Ramos (cell line): ENCODE measurements around the gene SUPT6H.

Experiments
- in situ Hi-C: fragments of 300-500 bp; cut with MboI; formaldehyde crosslinking; loops from one replicate; pipeline ENCODE4 v1.14.3; 2022; ENCODE audit warnings: low sequenced_read_pairs; ENCODE audit not compliant: unreplicated experiment

Gene SUPT6H

DNA sequence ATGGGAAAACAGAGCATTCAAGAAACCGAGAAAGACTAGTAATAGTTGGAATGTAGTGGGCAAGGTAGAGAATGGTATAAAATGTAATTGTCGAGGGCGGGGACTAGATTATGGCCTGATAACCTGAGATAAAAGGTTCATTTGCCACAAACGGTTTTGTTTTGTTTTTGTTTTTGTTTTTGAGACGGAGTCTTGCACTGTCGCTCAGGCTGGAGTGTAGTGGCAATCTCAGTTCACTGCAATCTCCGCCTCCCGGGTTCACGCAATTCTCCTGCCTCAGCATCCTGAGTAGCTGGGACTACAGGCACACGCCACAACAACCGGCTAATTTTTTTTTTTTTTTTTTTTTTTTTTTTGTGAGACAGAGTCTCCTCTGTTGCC is 67.9 kb downstream of the SUPT6H start:
- in situ Hi-C loops, result loop anchor here (25.0 kb wide), 2 partner anchors 832 to 982 kb away; partner anchors contain the start of genes ABHD15 and TP53I13

DNA sequence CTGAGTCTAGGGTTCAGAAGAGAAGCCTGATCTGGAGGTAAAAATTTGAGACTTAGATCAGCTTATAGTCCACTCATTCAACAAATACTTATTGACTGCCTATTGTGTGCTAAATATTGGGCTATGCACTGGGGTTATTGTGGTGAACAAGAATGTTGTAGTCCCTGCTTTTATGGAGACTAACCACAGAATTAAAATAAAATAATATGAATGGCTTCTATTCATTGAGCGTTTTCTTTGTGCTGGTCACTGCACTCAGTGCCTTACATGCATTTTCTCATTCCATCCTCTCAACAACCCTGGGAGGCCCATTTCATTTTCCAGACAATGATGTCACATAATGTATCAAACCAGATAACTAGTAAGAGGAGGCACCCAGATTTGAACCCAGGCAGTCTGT is 71.3 kb downstream of the SUPT6H start:
- in situ Hi-C loops, result loop anchor here (25.0 kb wide), 2 partner anchors 829 to 979 kb away; partner anchors contain the start of genes ABHD15 and TP53I13

DNA sequence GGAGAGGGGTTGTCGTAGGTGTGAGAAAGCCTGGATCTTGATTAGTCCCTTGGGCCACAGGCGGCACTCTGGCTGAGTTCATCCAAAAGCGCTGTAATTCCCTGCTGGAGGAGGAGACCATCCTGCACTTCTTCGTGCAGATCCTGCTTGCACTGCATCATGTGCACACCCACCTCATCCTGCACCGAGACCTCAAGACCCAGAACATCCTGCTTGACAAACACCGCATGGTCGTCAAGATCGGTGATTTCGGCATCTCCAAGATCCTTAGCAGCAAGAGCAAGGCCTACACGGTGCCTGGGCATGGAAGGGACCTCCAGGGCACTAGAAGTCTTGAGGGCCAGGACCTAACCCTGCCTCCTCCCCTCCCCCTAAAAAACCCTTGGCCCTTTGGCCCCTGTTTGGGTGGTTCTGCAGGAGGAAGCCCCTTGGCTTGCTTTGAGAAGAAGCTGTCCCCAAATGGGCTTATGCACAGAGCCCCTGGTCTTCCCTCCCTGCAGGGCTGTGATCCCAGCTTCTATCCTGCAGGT is 72.8 kb downstream of the SUPT6H start:
- in situ Hi-C loops, result loop anchor here (25.0 kb wide), 2 partner anchors 828 to 978 kb away; partner anchors contain the start of genes ABHD15 and TP53I13

DNA sequence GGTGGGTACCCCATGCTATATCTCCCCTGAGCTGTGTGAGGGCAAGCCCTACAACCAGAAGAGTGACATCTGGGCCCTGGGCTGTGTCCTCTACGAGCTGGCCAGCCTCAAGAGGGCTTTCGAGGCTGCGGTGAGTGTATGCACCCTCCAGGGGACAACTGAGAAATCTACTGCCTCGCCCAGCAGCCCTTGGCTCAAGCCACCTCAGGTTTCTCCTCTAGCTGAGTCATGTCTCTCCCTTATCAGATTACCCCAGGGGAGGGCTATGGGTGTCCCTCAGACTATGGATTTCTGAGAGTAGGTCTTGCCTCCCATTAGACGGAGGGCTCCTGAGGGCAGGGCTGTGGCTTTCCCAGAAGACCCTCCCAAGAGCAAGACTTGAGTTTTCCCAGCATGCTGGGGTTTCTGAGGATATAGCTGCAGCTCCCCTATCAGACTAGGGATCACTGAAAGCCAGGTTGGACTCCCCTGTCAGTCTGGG is 73.3 kb downstream of the SUPT6H start:
- in situ Hi-C loops, result loop anchor here (25.0 kb wide), 2 partner anchors 827 to 977 kb away; partner anchors contain the start of genes ABHD15 and TP53I13

DNA sequence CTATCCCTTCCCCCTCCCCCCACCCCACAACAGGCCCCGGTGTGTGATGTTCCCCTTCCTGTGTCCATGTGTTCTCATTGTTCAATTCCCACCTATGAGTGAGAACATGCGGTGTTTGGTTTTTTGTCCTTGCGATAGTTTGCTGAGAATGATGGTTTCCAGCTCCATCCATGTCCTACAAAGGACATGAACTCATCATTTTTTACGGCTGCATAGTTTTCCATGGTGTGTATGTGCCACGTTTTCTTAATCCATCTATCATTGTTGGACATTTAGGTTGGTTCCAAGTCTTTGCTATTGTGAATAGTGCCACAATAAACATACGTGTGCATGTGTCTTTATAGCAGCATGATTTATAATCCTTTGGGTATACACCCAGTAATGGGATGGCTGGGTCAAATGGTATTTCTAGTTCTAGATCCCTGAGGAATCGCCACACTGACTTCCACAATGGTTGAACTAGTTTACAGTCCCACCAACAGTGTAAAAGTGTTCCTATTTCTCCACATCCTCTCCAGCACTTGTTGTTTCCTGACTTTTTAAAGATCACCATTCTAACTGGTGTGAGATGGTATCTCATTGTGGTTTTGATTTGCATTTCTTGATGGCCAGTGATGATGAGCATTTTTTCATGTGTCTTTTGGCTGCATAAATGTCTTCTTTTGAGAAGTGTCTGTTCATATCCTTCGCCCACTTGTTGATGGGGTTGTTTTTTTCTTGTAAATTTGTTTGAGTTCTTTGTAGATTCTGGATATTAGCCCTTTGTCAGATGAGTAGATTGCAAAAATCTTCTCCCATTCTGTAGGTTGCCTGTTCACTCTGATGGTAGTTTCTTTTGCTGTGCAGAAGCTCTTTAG is 74.1 kb downstream of the SUPT6H start:
- in situ Hi-C loops, result loop anchor here (25.0 kb wide), 2 partner anchors 826 to 976 kb away; partner anchors contain the start of genes ABHD15 and TP53I13

DNA sequence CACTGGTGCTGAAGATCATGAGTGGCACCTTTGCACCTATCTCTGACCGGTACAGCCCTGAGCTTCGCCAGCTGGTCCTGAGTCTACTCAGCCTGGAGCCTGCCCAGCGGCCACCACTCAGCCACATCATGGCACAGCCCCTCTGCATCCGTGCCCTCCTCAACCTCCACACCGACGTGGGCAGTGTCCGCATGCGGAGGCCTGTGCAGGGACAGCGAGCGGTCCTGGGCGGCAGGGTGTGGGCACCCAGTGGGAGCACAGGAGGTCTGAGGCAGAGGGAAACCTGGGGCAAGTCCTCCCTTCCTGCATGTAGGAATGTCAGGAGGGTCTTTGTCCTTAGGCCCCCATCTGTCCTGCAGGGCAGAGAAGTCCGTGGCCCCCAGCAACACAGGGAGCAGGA is 75.3 kb downstream of the SUPT6H start:
- in situ Hi-C loops, result loop anchor here (25.0 kb wide), 2 partner anchors 825 to 975 kb away; partner anchors contain the start of genes ABHD15 and TP53I13

DNA sequence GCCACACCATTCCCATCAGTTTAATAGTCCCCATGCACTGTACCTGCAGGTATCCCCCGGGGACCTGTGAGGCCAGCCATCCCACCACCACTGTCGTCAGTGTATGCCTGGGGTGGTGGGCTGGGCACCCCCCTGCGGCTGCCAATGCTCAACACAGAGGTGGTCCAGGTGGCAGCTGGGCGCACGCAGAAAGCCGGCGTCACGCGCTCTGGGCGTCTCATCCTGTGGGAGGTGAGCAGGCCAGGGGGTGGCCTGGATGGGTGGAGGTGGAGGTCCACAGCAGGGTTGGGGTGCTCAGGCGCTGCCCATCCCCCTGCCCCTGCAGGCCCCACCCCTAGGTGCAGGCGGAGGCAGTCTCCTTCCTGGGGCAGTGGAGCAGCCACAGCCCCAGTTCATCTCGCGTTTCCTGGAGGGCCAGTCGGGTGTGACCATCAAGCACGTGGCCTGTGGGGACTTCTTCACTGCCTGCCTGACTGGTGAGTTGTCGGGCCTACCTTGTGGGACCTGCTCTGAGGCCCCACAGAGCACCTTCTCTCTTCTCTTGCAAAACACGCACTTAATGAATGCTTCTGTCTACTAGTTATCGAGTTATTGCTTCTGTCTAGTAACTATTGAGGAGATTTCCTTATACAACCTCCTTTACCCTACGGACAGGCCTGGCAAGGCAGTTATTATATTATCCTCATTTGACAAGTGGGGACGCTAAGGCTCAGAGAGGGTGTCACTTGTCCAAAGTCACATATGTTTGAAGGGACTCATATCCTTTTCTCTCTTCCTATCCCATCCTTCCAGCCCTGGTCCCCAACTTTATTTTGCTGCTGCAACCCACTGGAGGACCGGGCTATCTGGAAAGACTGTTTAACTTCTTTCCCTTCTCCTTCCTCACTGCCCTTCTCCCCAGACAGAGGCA is 76.0 kb downstream of the SUPT6H start:
- in situ Hi-C loops, result loop anchor here (25.0 kb wide), 2 partner anchors 824 to 974 kb away; partner anchors contain the start of genes ABHD15 and TP53I13

DNA sequence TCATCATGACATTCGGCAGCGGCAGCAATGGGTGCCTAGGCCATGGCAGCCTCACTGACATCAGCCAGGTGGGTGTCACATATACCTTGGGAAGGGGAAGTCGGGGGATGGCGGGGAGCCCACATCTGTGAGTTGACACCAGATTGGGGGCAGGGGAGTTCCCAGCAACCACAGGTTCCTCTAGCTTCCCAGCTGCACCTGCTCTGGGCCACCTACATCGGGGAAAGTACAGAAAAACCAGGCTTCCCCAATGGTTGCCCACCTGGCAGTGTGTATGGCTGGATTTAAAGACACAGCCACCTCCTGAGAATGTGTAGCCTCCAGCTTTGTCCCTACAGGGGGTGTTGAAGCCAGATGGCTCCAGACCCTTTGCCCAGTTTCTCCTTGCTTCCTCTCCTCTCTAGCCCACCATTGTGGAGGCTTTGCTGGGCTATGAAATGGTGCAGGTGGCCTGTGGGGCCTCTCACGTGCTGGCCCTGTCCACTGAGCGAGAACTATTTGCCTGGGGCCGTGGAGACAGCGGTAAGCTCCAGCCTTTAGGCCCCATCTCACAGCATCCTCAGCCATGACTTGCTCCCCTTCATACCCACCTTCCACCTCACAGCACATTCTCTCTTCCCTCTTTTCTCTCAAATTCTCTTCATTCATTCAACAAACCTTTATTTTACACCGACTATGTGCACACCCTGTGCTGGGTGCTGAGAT is 76.8 kb downstream of the SUPT6H start:
- in situ Hi-C loops, result loop anchor here (25.0 kb wide), 2 partner anchors 823 to 973 kb away; partner anchors contain the start of genes ABHD15 and TP53I13

DNA sequence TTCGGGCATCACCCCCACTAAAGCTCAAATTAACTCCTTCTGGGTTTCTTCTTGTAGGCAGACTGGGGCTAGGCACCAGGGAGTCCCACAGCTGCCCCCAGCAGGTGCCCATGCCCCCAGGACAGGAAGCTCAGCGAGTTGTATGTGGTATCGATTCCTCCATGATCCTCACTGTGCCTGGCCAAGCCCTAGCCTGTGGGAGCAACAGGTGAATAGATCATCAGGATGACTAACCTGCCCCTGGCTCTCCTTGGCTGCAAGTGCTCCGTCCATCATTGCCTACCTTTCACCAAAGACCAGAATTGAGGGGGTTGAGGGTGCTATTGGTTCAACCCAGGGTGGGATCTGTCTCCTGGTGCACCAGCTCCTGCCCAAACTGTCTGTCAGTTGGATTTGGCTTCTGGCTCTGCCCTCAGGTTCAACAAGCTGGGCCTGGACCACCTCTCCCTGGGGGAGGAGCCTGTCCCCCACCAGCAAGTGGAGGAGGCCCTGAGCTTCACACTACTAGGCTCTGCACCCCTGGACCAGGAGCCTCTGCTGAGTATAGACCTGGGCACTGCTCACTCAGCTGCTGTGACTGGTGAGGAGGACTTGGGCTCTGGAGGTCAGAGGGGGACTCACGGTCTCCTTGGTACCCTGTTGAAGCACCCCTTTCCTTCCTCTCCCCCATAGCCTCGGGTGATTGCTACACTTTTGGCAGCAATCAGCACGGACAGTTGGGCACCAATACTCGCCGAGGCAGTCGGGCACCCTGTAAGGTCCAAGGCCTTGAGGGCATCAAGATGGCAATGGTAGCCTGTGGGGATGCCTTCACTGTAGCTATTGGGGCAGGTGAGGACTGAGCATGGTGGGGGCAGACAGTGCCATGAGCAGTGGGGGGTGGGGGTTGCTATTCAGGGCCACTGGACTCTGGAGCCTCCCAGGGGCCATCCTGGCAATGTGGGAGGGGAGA is 78.7 kb downstream of the SUPT6H start:
- in situ Hi-C loops, result loop anchor here (25.0 kb wide), 2 partner anchors 822 to 972 kb away; partner anchors contain the start of genes ABHD15 and TP53I13

DNA sequence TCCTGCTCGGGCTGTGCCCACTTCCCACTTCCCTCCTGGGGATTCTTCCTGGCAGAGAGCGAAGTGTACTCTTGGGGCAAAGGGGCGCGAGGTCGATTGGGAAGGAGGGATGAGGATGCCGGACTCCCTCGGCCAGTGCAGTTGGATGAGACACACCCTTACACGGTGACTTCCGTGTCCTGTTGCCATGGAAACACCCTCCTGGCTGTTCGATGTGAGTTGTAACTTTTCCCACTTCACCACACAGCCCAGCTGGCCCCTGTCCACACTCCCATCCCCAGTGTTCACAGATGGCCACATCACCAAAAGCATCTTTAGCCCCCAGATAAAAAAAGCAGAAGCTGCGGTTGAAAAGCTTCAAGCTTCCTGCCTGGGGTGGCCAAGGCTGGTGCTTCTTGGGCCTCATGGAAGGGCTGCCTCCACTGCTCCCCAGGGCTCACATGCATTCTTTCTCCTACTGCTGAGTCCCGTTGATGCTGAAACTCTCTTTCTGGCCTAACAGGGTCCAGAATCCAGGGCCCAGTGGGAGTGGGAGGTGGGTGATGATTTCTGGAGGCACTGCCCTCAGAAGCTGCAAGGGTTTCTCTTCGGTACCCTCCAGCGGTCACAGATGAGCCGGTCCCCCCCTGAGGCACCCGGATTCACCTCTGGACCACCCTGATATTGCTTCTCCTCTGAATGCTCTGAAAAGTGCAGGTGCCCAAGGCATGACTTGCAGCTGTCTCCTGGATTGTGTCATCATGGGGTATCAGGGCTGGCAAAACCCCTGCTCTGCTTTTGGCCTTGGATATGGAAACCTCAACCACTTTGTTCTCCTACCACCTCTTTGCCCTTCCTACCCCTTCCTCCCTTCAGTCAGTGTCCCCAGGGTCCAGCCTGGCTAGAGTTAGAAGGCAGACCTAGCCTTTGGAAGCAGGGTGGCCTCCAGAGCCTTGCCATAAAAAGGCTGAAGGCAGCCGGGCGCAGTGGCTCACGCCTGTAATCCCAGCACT is 79.6 kb downstream of the SUPT6H start:
- in situ Hi-C loops, result loop anchor here (25.0 kb wide), 2 partner anchors 821 to 971 kb away; partner anchors contain the start of genes ABHD15 and TP53I13

DNA sequence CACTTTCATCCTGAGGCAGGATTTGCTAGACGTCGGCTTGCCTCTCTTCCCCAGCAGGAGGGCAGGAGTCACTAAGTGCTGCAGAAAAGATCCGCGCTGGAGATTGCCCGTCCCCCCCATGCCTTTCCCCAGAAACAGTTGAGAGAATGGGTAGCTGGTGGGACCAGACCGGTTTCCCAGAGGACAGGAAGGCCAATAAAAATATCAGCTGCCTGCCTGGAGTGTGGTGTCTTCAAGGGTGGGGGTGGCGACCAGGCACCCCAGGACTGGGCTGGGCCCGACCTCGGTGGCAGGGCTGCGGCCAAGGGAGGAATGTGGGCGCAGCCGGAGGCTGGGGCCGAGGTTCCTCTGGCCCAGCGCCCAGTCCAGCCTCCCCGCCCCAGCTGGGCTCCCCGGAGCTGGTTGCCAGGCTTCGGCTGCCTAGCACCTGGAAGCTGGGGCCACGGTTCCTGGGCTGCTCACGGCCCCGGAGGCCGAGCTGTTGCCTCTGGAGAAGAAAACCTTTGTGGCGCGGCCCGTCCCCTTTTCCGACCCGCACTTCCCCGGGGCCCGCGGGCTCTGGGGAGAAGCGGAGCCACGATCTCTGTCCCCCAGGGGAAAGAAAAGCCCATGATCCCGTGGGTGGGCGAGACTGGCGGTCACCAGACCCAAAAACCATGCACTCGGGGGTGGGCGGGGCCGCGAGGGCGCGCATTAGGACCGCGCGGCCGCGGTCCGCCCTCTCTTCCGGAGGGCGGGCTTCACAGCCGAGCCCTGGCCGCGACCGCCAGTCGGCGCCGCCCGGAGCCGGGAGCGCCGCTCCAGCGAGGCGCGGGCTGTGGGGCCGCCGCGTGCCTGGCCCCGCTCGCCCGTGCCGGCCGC is 81.5 kb downstream of the SUPT6H start, which contains the start of gene TRAF4:
Gene TRAF4 (plus strand): TSS at position 769 of the 861 bp plus-strand sequence. CDS start 102 bp downstream, outside the sequence.
- in situ Hi-C loops, result loop anchor here (25.0 kb wide), 2 partner anchors 819 to 969 kb away; partner anchors contain the start of genes ABHD15 and TP53I13

DNA sequence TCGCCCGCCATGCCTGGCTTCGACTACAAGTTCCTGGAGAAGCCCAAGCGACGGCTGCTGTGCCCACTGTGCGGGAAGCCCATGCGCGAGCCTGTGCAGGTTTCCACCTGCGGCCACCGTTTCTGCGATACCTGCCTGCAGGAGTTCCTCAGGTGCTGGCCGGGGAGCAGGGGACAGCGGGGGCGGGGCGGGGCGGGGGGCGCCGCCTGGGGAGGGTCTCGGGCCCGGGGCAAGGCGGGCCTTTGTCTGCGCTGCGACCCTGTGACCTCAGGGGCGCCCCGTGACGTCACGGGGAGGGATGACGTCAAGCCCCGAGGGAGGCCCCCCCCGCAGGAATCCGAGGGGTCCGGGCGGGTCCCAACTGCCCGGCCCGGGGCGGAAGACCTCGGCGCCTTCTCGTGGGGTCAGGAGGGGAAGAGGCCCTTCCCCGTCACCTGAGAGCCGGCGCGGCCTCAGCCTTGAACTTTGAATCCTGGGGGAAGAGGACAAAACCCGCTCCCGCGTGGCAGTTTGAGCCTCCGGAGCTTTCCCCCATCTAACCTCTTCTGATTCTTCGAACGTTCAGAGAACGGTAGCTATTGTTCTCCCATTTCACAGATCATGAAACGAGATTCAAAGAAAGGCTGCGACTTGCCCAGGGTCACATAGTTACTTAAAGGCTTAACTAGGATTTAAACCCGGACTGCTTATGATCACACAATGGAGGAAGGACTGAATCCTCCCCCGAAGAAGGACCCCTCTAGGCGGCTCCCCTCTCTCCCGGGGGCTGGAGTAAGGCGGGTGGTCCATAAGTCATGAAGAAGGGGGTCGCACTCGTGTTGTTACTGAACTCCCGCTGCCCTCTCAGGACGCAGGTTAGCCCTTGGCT is 82.3 kb downstream of the SUPT6H start:
- in situ Hi-C loops, result loop anchor here (25.0 kb wide), 2 partner anchors 818 to 968 kb away; partner anchors contain the start of genes ABHD15 and TP53I13

DNA sequence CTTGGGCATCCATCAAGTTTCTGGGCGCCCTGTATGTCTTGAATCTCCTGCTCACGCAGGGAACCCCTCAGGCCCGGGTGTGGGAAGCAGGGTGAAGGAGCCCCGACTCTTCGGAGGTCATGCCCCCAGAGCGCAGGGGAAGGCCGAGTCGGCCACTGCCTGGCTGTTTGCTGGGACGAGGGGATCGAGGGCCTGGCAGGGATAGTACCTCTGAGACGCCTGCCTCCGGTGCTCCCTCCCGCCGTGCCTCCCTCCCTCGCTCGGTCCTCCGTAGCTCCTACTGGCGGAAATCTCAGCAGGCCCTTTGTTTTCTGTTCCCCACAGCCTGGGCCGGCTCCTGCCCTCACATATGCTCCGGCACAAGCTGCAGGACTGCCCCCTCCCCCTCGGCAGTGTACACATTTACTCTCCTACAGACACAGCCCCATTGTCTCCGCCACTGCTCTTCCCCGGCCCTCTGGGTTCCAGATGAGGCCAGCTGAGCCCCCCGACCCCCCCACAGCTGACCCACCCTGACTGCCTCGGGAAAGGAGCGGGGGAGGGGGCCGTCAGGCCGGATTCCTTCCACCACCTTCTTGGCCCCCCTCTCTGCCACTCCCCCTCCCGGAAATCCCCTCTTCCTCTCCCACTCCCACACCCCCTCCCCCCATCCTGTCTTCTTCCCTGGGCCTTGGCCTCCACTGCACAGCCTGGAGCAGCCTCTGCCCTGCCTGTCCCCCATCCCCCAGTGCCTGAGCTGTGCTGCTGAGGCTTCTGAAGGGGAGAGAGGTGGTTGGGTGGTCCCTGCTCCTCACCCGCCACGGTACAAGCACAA is 83.2 kb downstream of the SUPT6H start:
- in situ Hi-C loops, result loop anchor here (25.0 kb wide), 2 partner anchors 817 to 967 kb away; partner anchors contain the start of genes ABHD15 and TP53I13
